BLaER1 treated with 17β-estradiol and CSF1 and Interleukin-3, amounts not matched to agents 10 nM and 100 nM (cell line): ENCODE data around the gene AP2A2.

Experiments
- H3K27ac ChIP-seq, 11 experiments: shearing (Covaris generic); formaldehyde crosslinking; 2 replicates each; pipeline ENCODE4 v1.8.1; 2022
- H3K27me3 ChIP-seq, 11 experiments: shearing (Covaris generic); formaldehyde crosslinking; 2 replicates each; pipeline ENCODE4 v1.8.1; 2022
- H3K36me3 ChIP-seq, 11 experiments: shearing (Covaris generic); formaldehyde crosslinking; 2 replicates each; pipeline ENCODE4 v1.8.1; 2022
- H3K4me1 ChIP-seq, 10 experiments: shearing (Covaris generic); formaldehyde crosslinking; 2 replicates each; pipeline ENCODE4 v1.8.1; 2022
- H3K4me2 ChIP-seq, 11 experiments: shearing (Covaris generic); formaldehyde crosslinking; 2 replicates each; pipeline ENCODE4 v1.8.1; 2022
- H3K4me3 ChIP-seq, 10 experiments: shearing (Covaris generic); formaldehyde crosslinking; 2 replicates each; pipeline ENCODE4 v1.8.1; 2022
- H3K9ac ChIP-seq, 11 experiments: shearing (Covaris generic); formaldehyde crosslinking; 2 replicates each; pipeline ENCODE4 v1.8.1; 2022
- H3K9me3 ChIP-seq, 11 experiments: shearing (Covaris generic); formaldehyde crosslinking; replicated peaks in 1 of 11; 2 replicates each; pipeline ENCODE4 v1.8.1; 2022
- H4K20me1 ChIP-seq, 11 experiments: shearing (Covaris generic); formaldehyde crosslinking; 2 replicates each; pipeline ENCODE4 v1.8.1; 2022
- Cebpa-rat ChIP-seq, 11 experiments: shearing (Covaris generic); IDR thresholded peaks; 2 replicates each; pipeline ENCODE4 v1.8.1; 2022

The AP2A2 gene

DNA sequence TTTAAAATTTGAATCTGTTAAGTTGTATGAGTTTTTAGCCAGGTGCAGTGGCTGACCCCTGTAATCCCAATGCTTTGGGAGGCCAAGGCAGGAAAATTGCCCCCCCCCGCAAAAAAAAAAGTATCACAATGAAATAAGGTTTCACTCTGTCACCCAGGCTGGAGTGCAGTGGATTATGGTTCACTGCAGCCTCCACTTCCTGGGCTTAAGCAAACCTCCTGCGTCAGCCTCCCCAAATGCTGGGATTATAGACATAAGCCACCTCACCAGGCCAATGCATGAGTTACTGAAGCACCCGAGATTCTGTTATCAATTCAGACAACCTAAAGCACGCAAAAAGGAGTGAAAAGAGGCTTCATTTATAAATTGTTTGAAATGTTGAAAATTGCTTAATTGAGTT lies 12.6 kb upstream of the AP2A2 start:
- peaks cover 0 to 21% (median 15%) of the 10 kb centered on the region in 11 experiments; a peak in 17 of 22 replicates for H4K20me1 ChIP-seq
- H3K4me3 ChIP-seq = no peak overlapping the region
- H3K36me3 ChIP-seq = peaks cover 0 to 14% (median 8%) of the 10 kb centered on the region in 11 experiments; a peak in 9 of 22 replicates
- no peaks in the 10 kb centered on the region for H3K27me3 ChIP-seq
- H3K4me1 ChIP-seq = peaks cover 28 to 87% (median 40%) of the 10 kb centered on the region in 10 experiments
- TF ChIP-seq Cebpa-rat (IDR thresholded peaks at IDR 0.05) = no peak
- H3K27ac ChIP-seq = no peak overlapping the region
- no peaks in the 10 kb centered on the region for H3K9me3 ChIP-seq
- H3K4me2 ChIP-seq = peak overlapping the region in 2 of 11 experiments; percentile 13 to 82; a peak in 2 of 22 replicates
- no peak overlapping the region for H3K9ac ChIP-seq

DNA sequence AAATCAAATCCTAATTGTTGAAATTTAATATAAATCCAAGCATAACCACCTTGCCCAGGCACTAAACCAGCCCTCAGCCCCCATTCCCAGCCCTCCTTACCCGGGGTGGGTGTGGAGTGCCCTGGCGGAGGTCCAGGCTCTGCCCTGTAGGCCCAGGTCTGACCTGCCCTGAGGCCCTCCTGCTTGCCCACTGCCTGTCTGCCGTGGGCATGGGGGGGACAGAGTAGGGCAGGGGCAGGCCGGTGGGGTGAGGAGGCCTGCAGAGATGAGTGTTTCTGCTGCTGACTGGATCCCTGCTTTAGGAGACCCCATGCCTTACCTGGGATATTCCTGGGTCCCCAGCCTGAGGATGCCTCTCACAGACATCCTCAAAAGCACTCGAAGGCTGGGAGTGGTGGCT lies 11.5 kb upstream of the AP2A2 start:
- Histone ChIP-seq H3K36me3 (peaks cover 0 to 3% (median under 1%) of the 10 kb centered on the region in 11 experiments; a peak in 4 of 22 replicates), H3K27me3 (no peaks in the 10 kb centered on the region), H3K9ac (peak overlapping the region in 2 of 11 experiments; percentile 54; a peak in 2 of 22 replicates), H3K4me1 (peaks cover 17 to 76% (median 32%) of the 10 kb centered on the region in 10 experiments), H3K4me3 (peak overlapping the region in 2 of 10 experiments; percentile 15 to 21; a peak in 1 of 20 replicates), H3K4me2 (peak overlapping the region in 3 of 11 experiments; percentile 67 to 82 (median 77); a peak in 6 of 22 replicates), H4K20me1 (peaks cover 0 to 11% (median 7%) of the 10 kb centered on the region in 11 experiments; a peak in 14 of 22 replicates), H3K9me3 (no peaks in the 10 kb centered on the region), H3K27ac (peak overlapping the region in 3 of 11 experiments; percentile 49 to 58 (median 53); a peak in 5 of 22 replicates)
- TF ChIP-seq Cebpa-rat (IDR thresholded peaks at IDR 0.05) = no peak

DNA sequence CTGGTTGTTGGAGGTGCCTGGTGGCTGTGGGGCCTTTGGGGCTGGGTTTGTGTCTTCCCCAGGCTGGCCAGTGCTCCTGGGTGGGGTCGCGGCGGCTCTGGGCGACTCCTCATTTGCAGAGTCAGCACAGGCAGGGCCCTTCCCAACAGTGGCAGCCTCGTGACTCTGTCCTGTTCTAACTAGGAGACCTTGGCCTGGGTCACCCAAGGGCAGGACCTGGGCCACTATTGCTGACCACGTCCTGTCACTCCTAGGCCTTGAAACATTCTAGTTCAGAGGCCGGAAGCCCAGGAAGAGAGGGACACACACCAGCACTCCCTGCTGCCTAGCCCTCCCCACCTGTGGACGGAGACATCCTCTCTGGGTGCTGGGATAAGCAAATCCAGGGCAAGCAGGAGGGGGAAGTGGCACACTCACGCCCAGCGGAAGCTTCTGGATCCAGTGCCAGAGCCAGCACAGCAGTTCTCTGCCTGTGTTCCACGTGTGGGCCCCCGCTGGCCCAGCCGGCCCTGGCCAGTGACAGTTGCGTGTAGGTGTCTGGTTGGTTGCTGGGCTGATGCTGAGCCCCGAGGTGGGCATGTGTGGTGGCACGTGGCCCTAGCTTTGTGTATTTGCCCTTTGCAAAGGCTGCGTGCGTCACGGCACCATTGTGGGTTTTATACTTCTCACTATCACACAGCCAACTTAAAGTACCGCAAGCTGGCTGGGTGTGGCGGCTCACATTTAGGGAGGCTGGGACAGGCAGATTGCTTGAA lies 10.7 kb upstream of the AP2A2 start:
- H3K9ac ChIP-seq = peak overlapping the region in 4 of 11 experiments; percentile 11 to 54 (median 34); a peak in 4 of 22 replicates
- no peaks in the 10 kb centered on the region for H3K27me3 ChIP-seq
- H3K9me3 ChIP-seq = no peaks in the 10 kb centered on the region
- H3K4me1 ChIP-seq = peaks cover 9 to 69% (median 25%) of the 10 kb centered on the region in 10 experiments
- H3K4me2 ChIP-seq = peak overlapping the region in 3 of 11 experiments; percentile 67 to 82 (median 77); a peak in 6 of 22 replicates
- peak overlapping the region in 3 of 11 experiments; percentile 49 to 58 (median 53); a peak in 6 of 22 replicates for H3K27ac ChIP-seq
- no peak overlapping the region for H3K4me3 ChIP-seq
- no peak for TF ChIP-seq Cebpa-rat (IDR thresholded peaks at IDR 0.05)
- peaks cover 0 to 5% (median 0%) of the 10 kb centered on the region in 11 experiments; a peak in 7 of 22 replicates for H4K20me1 ChIP-seq
- H3K36me3 ChIP-seq = no peaks in the 10 kb centered on the region

DNA sequence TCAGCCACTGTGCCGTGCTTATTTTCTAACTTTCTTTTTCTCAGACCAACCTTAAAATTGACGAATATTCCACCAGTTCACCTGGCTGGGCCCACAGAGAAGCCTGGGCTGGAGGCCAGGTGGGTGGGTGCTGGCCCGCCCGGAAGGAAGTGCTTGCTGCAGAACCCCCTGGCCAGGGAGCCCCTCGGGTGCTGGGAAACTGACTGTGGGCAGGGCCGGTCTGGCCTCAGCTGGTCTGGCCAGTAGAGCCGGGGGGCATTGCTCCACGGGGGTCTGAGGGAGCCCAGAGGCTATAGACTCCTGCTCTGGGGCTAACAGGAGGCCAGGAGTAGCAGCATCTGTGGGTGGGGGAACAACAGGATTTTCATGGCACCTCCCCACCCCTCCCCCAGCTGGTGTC lies 8.2 kb upstream of the AP2A2 start:
- no peaks in the 10 kb centered on the region for H4K20me1 ChIP-seq
- H3K27me3 ChIP-seq = no peaks in the 10 kb centered on the region
- no peak overlapping the region for H3K27ac ChIP-seq
- no peaks in the 10 kb centered on the region for H3K9me3 ChIP-seq
- no peak overlapping the region for H3K9ac ChIP-seq
- no peak overlapping the region for H3K4me3 ChIP-seq
- TF ChIP-seq Cebpa-rat (IDR thresholded peaks at IDR 0.05) = no peak
- no peaks in the 10 kb centered on the region for H3K36me3 ChIP-seq
- peaks cover 0 to 54% (median 10%) of the 10 kb centered on the region in 10 experiments; a peak in 13 of 20 replicates for H3K4me1 ChIP-seq
- peak overlapping the region in 2 of 11 experiments; percentile 10 to 82; a peak in 4 of 22 replicates for H3K4me2 ChIP-seq

DNA sequence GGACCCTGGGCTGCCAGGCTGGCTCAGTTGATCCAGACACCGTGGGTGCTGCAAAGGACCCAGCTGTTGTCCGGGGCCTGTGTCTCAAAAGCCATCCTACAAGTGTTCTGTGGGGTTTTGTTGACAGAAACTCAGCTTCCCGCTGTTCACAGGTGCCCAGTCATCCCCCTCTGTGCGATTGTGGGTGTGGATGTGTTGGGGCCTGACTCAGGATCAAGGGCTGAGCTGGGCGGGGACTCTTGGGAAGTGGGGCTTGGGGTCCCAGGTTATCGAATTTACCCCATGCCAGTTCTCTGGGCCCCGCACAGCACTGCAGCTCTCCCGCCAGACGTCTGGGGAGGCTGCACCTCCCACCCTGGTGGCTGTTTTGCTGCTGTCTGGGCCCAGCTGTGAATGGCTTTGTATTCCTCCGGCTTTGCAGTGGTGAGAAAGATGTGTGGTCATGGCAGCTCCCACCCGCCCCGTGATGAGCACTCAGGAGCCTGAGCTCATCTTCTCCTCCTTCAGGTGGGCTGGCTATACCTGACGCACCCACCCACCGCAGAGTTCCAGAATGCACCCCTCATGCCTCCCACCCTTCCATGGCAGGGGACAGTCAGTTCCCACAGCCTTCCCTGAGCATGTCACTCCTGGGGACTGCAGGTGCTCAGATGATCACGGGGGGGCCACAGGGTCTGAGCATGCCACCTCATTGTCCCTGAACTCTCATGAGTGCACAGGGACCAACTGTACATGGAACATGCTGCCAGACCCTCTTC lies 3.6 kb upstream of the AP2A2 start:
- peaks cover 0 to 9% (median 7%) of the 10 kb centered on the region in 11 experiments; a peak in 15 of 22 replicates for H4K20me1 ChIP-seq
- H3K36me3 ChIP-seq = peaks cover 0 to 3% (median 2%) of the 10 kb centered on the region in 11 experiments; a peak in 14 of 22 replicates
- no peak for TF ChIP-seq Cebpa-rat (IDR thresholded peaks at IDR 0.05)
- no peak overlapping the region for H3K27ac ChIP-seq
- H3K4me3 ChIP-seq = no peak overlapping the region
- H3K4me1 ChIP-seq = peaks cover 8 to 21% (median 11%) of the 10 kb centered on the region in 10 experiments
- no peaks in the 10 kb centered on the region for H3K27me3 ChIP-seq
- H3K9ac ChIP-seq = no peak overlapping the region
- no peak overlapping the region for H3K4me2 ChIP-seq
- no peaks in the 10 kb centered on the region for H3K9me3 ChIP-seq

DNA sequence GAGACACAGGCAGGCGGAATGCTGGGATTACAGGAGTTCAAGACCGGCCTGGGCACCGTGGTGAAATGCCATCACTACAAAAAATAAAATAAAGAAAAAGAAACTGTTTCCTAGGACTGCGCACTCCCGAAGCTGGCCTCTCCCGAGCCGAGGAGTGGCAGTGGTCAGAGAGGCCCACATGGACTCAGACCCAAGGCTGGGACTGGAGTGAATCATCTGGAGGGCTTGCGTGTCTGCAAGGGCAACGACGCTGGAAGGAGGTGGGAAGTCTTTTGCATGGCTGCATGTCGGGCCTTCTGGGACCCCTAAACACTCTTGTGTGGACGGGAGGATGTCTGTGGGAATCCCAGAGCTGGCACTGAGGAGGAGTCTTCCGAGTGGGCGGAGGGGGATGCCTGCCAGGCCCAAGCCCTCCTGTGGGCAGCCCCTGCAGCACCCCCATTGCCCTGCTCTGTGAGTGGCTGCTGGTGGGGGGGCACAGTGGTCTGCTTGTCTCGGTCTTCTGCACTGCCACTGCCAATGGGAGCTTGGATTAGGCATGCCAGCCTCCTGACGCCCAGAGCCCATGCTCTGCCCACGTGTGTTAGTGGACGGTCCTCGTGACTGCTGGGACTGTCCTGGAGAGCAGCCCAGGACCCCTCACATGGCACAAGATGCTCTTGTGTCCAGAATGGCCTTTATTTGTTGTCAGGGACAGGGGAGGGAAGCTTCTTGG lies 1.8 kb upstream of the AP2A2 start:
- Histone ChIP-seq H3K27ac (no peak overlapping the region), H3K36me3 (peaks cover 13 to 20% (median 17%) of the 10 kb centered on the region in 11 experiments), H3K4me3 (no peak overlapping the region), H3K4me1 (peaks cover 21 to 34% (median 25%) of the 10 kb centered on the region in 10 experiments), H3K9me3 (no peaks in the 10 kb centered on the region), H3K9ac (peak overlapping the region in 1 of 11 experiments; percentile 14; a peak in 1 of 22 replicates), H3K4me2 (no peak overlapping the region), H4K20me1 (peaks cover 13 to 26% (median 24%) of the 10 kb centered on the region in 11 experiments; a peak in 20 of 22 replicates), H3K27me3 (no peaks in the 10 kb centered on the region)
- TF ChIP-seq Cebpa-rat (IDR thresholded peaks at IDR 0.05) = no peak

DNA sequence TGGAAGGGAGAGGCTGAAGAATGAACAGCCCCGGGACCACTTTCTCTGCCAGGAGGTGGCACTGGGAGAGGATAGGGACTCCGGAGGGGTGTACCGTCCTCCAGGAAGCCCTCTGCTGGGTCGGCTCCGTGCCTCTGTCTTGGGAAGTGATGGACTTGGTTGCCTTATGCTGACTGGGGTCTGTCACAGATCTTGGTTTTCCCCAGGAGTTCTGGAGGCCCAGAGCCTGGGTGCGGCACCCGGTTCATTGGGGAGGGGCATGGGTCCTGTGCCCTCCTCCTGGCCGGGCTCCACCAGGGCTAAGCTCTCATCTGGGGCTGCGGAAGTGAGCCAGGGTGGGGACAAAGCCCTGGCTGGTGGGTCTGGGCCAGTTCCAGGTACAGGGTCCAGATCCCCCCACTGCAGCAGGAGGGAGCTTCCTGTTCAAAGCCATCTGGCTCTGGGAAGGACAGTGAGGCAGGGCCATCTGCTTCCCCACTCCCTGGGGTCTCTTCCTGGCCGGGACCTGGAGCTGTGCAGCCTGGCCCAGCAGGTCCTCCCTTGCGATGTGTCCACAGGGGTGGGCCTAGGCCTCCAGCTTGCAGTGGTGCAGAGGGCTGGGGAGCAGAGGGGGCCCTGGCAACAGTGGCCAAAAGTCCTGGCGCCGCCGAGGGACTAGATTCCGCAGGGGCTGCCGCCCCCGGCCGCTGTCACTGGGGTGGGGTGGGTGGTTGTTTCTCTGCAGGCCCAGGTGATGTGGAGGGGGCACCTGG lies 1.1 kb upstream of the AP2A2 start:
- H3K4me1 ChIP-seq = peaks cover 28 to 41% (median 32%) of the 10 kb centered on the region in 10 experiments
- peaks cover 20 to 27% (median 24%) of the 10 kb centered on the region in 11 experiments for H3K36me3 ChIP-seq
- H4K20me1 ChIP-seq = peaks cover 20 to 33% (median 31%) of the 10 kb centered on the region in 11 experiments; a peak in 20 of 22 replicates
- no peak overlapping the region for H3K4me2 ChIP-seq
- no peaks in the 10 kb centered on the region for H3K9me3 ChIP-seq
- peak overlapping the region in 1 of 11 experiments; percentile 14; a peak in 1 of 22 replicates for H3K9ac ChIP-seq
- no peak overlapping the region for H3K4me3 ChIP-seq
- no peak for TF ChIP-seq Cebpa-rat (IDR thresholded peaks at IDR 0.05)
- H3K27me3 ChIP-seq = no peaks in the 10 kb centered on the region
- peak overlapping the region in 2 of 11 experiments; percentile 84; a peak in 2 of 22 replicates for H3K27ac ChIP-seq
